Measurements from ENCODE around the gene NHERF1.

Gene NHERF1

GRCh38 chr17:74792586-74793105 is 44.2 kb downstream of the NHERF1 start:
- H3K4me3 ChIP-seq (ENCODE audit: low read depth, low read length) = no peak overlapping the region
- DNase-seq (ENCODE audit: low read depth) = no peak
- TF ChIP-seq CTCF (conservative IDR thresholded peaks at IDR 0.05; ENCODE audit: low read depth, low read length) = no peak

GRCh38 chr17:74795327-74796020 is 47.0 kb downstream of the NHERF1 start:
- no peak overlapping the region for H3K4me3 ChIP-seq (ENCODE audit: low read depth, low read length)
- DNase-seq (ENCODE audit: low read depth) = no peak
- no peak for TF ChIP-seq CTCF (conservative IDR thresholded peaks at IDR 0.05; ENCODE audit: low read depth, low read length)

- no peak for DNase-seq (ENCODE audit: low read depth)
- no peak overlapping the region for H3K4me3 ChIP-seq (ENCODE audit: low read depth, low read length)
- no peak for TF ChIP-seq CTCF (conservative IDR thresholded peaks at IDR 0.05; ENCODE audit: low read depth, low read length)
Observed at GRCh38 chr17:74796211-74796610, 47.8 kb downstream of the NHERF1 start.

DNA sequence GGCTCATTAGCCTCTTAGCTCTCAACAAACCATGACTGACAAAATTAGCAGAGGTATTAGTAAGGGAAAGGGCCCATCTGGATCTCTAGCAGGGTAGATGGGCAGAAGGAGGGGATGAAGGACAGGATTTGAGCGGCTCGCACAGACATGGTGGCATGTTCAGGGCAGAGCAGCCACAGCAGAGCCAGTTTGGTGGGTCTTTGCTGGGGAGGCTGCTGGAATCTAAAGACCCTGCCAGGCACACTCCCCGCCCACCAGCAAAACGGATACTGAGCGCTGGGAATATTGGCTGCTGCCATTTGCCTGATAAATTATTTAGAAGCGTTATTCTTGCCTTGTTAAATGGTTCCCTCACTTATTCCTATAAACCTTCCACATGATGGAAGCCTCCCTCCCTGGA is 48.4 kb downstream of the NHERF1 start:
- no peak for DNase-seq (ENCODE audit: low read depth)
- no peak for TF ChIP-seq CTCF (conservative IDR thresholded peaks at IDR 0.05; ENCODE audit: low read depth, low read length)
- H3K4me3 ChIP-seq (ENCODE audit: low read depth, low read length) = no peak overlapping the region

DNA sequence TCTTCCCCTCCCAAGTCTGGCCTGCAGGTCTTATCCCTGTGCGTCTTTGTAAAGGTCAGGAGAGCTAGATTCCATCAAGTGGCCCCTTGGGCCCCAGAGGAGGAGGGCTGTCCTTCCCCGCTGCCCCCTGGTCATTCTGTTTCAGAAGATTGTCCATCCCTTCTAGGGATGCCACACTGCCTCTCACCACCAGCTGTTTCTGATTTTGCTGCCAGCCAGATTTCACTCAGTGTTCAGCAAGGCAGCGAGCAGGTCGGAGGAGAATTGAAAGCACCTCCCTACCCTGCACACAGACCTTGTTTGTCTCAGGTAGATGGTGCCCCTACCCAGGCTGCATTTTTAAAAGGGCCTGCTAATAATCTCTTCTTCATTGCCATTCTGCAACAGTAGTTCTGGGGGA is 49.4 kb downstream of the NHERF1 start:
- no peak for DNase-seq (ENCODE audit: low read depth)
- H3K4me3 ChIP-seq (ENCODE audit: low read depth, low read length) = no peak overlapping the region
- no peak for TF ChIP-seq CTCF (conservative IDR thresholded peaks at IDR 0.05; ENCODE audit: low read depth, low read length)

GRCh38 chr17:74798239-74798707 is 49.8 kb downstream of the NHERF1 start:
- peak; percentile 27 for DNase-seq (ENCODE audit: low read depth)
- H3K4me3 ChIP-seq (ENCODE audit: low read depth, low read length) = no peak overlapping the region
- TF ChIP-seq CTCF (conservative IDR thresholded peaks at IDR 0.05; ENCODE audit: low read depth, low read length) = no peak

- no peak for TF ChIP-seq CTCF (conservative IDR thresholded peaks at IDR 0.05; ENCODE audit: low read depth, low read length)
- no peak overlapping the region for H3K4me3 ChIP-seq (ENCODE audit: low read depth, low read length)
- no peak for DNase-seq (ENCODE audit: low read depth)
Observed at GRCh38 chr17:74799097-74799496, 50.7 kb downstream of the NHERF1 start.

All from choroid plexus epithelial cell (primary cell).